ENCODE measurements around the gene FAM229A. TPM values are rescaled to one million over a fixed set of nuclear protein-coding genes. Genes with fewer than 3 reads are reported as not detected.

Gene FAM229A
- total RNA-seq, 4 donors from 2014 or later, result 1.4 to 7.1 (median 3.2) TPM

GRCh38 chr1:32338637-32339145 lies 23.6 kb downstream of the FAM229A start:
- WGBS, 2 donors, result 77 to 84% methylated on average over 5 to 14 of the region's 14 CpGs
- H3K27ac ChIP-seq, result peak overlapping the region in 1 of 4 donors; percentile 34
- no peak for DNase-seq
- H3K4me3 ChIP-seq, result no peak overlapping the region
- peaks cover 0 to 14% (median 0%) of the 10 kb centered on the region in 4 donors for H3K27me3 ChIP-seq
- intact Hi-C loops (cut with DNase I), result no loop called here
- no peaks in the 10 kb centered on the region for H3K9me3 ChIP-seq
- no peak for TF ChIP-seq CTCF (IDR thresholded peaks at IDR 0.05)
- TF ChIP-seq POLR2A (IDR thresholded peaks at IDR 0.05), result no peak
- H3K36me3 ChIP-seq, result peaks cover 0 to 8% (median 0%) of the 10 kb centered on the region in 3 donors
- H3K4me1 ChIP-seq, result peaks cover 31 to 56% (median 39%) of the 10 kb centered on the region in 3 donors

GRCh38 chr1:32337855-32338636 lies 24.2 kb downstream of the FAM229A start:
- TF ChIP-seq POLR2A (IDR thresholded peaks at IDR 0.05) (no peak), CTCF (IDR thresholded peaks at IDR 0.05) (no peak)
- H3K4me1 ChIP-seq, result peaks cover 31 to 59% (median 39%) of the 10 kb centered on the region in 3 donors
- H3K36me3 ChIP-seq, result peaks cover 0 to 15% (median 0%) of the 10 kb centered on the region in 3 donors
- no peak overlapping the region for H3K4me3 ChIP-seq
- peak overlapping the region in 1 of 4 donors; percentile 34 for H3K27ac ChIP-seq
- peaks cover 0 to 14% (median 0%) of the 10 kb centered on the region in 4 donors for H3K27me3 ChIP-seq
- intact Hi-C loops (cut with DNase I), result no loop called here
- DNase-seq, result no peak
- 53 to 54% methylated on average over 6 to 13 of the region's 16 CpGs for WGBS, 2 donors
- no peaks in the 10 kb centered on the region for H3K9me3 ChIP-seq

GRCh38 chr1:32336963-32337675 lies 25.2 kb downstream of the FAM229A start:
- Histone ChIP-seq H3K9me3 (no peaks in the 10 kb centered on the region), H3K27me3 (peaks cover 0 to 14% (median 0%) of the 10 kb centered on the region in 4 donors), H3K4me3 (no peak overlapping the region), H3K36me3 (peaks cover 0 to 24% (median 6%) of the 10 kb centered on the region in 3 donors), H3K27ac (peak overlapping the region in 2 of 4 donors; percentile 73 to 78), H3K4me1 (peaks cover 35 to 65% (median 41%) of the 10 kb centered on the region in 3 donors)
- DNase-seq, result no peak
- 38 to 53% methylated on average over 4 to 5 of the region's 8 CpGs for WGBS, 2 donors
- no peak for TF ChIP-seq CTCF (IDR thresholded peaks at IDR 0.05)
- TF ChIP-seq POLR2A (IDR thresholded peaks at IDR 0.05), result no peak
- intact Hi-C loops (cut with DNase I), result no loop called here

- 29% methylated on average over 4 of the region's 15 CpGs; no CpG with 5 or more reads in 1 of the 2 donors for WGBS, 2 donors
- peaks cover 0 to 14% (median 0%) of the 10 kb centered on the region in 4 donors for H3K27me3 ChIP-seq
- peak overlapping the region in 3 of 4 donors; percentile 56 to 78 (median 73) for H3K27ac ChIP-seq
- no peak for TF ChIP-seq CTCF (IDR thresholded peaks at IDR 0.05)
- TF ChIP-seq POLR2A (IDR thresholded peaks at IDR 0.05), result no peak
- no peak for DNase-seq
- peaks cover 3 to 29% (median 10%) of the 10 kb centered on the region in 3 donors for H3K36me3 ChIP-seq
- H3K4me1 ChIP-seq, result peaks cover 35 to 65% (median 39%) of the 10 kb centered on the region in 3 donors
- intact Hi-C loops (cut with DNase I), result no loop called here
- no peaks in the 10 kb centered on the region for H3K9me3 ChIP-seq
- H3K4me3 ChIP-seq, result peak overlapping the region; percentile 49 to 86 (median 65)
Measured at GRCh38 chr1:32336591-32336932, 25.7 kb downstream of the FAM229A start.

Data from esophagus squamous epithelium (tissue), 5 donors.